SK-N-SH treated with all-trans-retinoic acid at 6 μM for 48 hours (cell line): ENCODE measurements around the gene MAP1B.

Source experiments
- ATAC-seq: fragments of 200-7000 bp; cut with Tn5 transposase; 3 replicates; pipeline ENCODE4 v1.9.1; 2020; ENCODE audit warnings: mild to moderate bottlenecking, moderate library complexity
- ARNTL ChIP-seq: fragments of 450-650 bp; formaldehyde crosslinking; IDR thresholded peaks from 2 replicates; pipeline ENCODE4 v1.5.0; 2020; ENCODE audit warnings: low read depth, mild to moderate bottlenecking, moderate library complexity, borderline replicate concordance
- CSDC2 ChIP-seq: fragments of 250-450 bp; sonication (Bioruptor Pico); IDR thresholded peaks from 2 replicates; pipeline ENCODE4 v1.5.0; 2020; ENCODE audit warnings: mild to moderate bottlenecking, moderate library complexity
- ESRRG ChIP-seq: fragments of 250-450 bp; sonication (Bioruptor Pico); IDR thresholded peaks from 2 replicates; pipeline ENCODE4 v1.6.1; 2021; ENCODE audit warnings: mild to moderate bottlenecking
- GLIS3 ChIP-seq: fragments of 250-450 bp; sonication (Bioruptor Pico); IDR thresholded peaks from 2 replicates; pipeline ENCODE4 v1.5.0; 2020; ENCODE audit warnings: mild to moderate bottlenecking, moderate library complexity
- ISL1 ChIP-seq: fragments of 250-450 bp; sonication (Bioruptor Pico); IDR thresholded peaks from 2 replicates; pipeline ENCODE4 v2.1.2; 2022; ENCODE audit warnings: mild to moderate bottlenecking, moderate library complexity
- PPARA ChIP-seq: fragments of 250-450 bp; sonication (Bioruptor Pico); IDR thresholded peaks from 2 replicates; pipeline ENCODE4 v1.5.0; 2020; ENCODE audit warnings: mild to moderate bottlenecking, borderline replicate concordance
- RARB ChIP-seq: fragments of 250-450 bp; sonication (Bioruptor Pico); IDR thresholded peaks from 2 replicates; pipeline ENCODE4 v1.8.0; 2021; ENCODE audit warnings: mild to moderate bottlenecking, moderate library complexity
- SNAI2 ChIP-seq: fragments of 250-450 bp; sonication (Bioruptor Pico); IDR thresholded peaks from 2 replicates; pipeline ENCODE4 v1.5.0; 2020; ENCODE audit warnings: mild to moderate bottlenecking, moderate library complexity
- TCF4 ChIP-seq: fragments of 250-450 bp; sonication (Bioruptor Pico); IDR thresholded peaks from 2 replicates; pipeline ENCODE4 v1.8.0; 2021; ENCODE audit warnings: mild to moderate bottlenecking, moderate library complexity, borderline replicate concordance
- TOX ChIP-seq: fragments of 250-450 bp; sonication (Bioruptor Pico); IDR thresholded peaks from 2 replicates; pipeline ENCODE4 v1.8.0; 2021; ENCODE audit warnings: mild to moderate bottlenecking, moderate library complexity, borderline replicate concordance
- ZC3H10 ChIP-seq: fragments of 250-450 bp; sonication (Bioruptor Pico); IDR thresholded peaks from 2 replicates; pipeline ENCODE4 v1.5.1; 2021; ENCODE audit warnings: mild to moderate bottlenecking, moderate library complexity
- ZFP3 ChIP-seq: fragments of 250-450 bp; sonication (Bioruptor Pico); IDR thresholded peaks from 2 replicates; pipeline ENCODE4 v1.5.0; 2020; ENCODE audit warnings: mild to moderate bottlenecking, moderate library complexity
- ZNF565 ChIP-seq: fragments of 450-650 bp; formaldehyde crosslinking; conservative IDR thresholded peaks from 2 replicates; pipeline ENCODE4 v1.5.0; 2020; ENCODE audit warnings: low read depth, mild to moderate bottlenecking, moderate library complexity
- ZNF70 ChIP-seq: fragments of 450-650 bp; formaldehyde crosslinking; IDR thresholded peaks from 2 replicates; pipeline ENCODE4 v1.5.0; 2020; ENCODE audit warnings: mild to moderate bottlenecking, moderate library complexity
- ZNF8 ChIP-seq: fragments of 450-650 bp; formaldehyde crosslinking; IDR thresholded peaks from 2 replicates; pipeline ENCODE4 v1.5.0; 2020; ENCODE audit warnings: mild to moderate bottlenecking, moderate library complexity
- TF ChIP-seq, protein P1 (sequence below): fragments of 250-450 bp; sonication (Bioruptor Pico); IDR thresholded peaks from 2 replicates; pipeline ENCODE4 v1.5.0; 2020; ENCODE audit warnings: mild to moderate bottlenecking, moderate library complexity
- TF ChIP-seq, protein P2 (sequence below): fragments of 250-450 bp; sonication (Bioruptor Pico); IDR thresholded peaks from 2 replicates; pipeline ENCODE4 v1.8.0; 2021; ENCODE audit warnings: low read depth, mild to moderate bottlenecking, moderate library complexity, borderline replicate concordance
- TF ChIP-seq, protein P3 (sequence below): fragments of 250-450 bp; sonication (Bioruptor Pico); IDR thresholded peaks from 2 replicates; pipeline ENCODE4 v1.5.1; 2021; ENCODE audit warnings: mild to moderate bottlenecking, moderate library complexity

Gene MAP1B

DNA sequence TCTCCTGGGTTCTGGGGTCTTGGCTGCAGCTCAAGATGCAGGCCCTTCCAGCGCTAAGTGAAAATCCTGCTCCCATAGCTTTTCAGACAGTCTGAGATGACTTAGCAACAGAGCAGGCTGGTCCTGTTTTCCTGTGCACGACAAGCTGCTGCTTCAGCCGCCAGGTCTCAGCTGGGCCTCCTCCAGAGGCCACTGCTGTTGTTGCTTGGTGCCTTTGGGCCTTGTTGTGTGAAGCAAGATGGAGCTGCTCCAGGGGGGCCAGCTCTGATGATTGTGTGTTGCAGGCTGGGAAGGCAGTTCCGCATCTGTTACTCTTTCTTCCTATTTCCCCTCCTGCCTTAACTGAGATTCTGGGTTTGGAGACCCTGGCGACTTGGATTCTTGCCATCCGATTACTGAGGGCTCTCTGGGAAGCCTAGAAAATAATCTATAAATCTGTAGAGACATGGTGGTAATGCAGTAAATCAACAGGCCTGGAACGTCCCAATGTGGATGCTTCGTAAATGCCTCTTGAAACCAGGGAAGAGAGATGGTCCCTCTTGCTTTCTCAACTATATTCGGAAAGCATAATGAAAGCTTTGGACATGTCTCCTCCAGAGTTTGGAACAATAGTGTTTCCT, 3.2 kb downstream of the MAP1B start:
- peak; percentile 2; the same call in 1 of the 3 replicates for ATAC-seq
- no peak for TF ChIP-seq ZNF565 (CRISPR knock-in tag)
- TF ChIP-seq ZNF70 (CRISPR knock-in tag) = peak; percentile 29; the same call in 1 of the 2 replicates
- TF ChIP-seq, all 23 proteins: peak for 1

DNA sequence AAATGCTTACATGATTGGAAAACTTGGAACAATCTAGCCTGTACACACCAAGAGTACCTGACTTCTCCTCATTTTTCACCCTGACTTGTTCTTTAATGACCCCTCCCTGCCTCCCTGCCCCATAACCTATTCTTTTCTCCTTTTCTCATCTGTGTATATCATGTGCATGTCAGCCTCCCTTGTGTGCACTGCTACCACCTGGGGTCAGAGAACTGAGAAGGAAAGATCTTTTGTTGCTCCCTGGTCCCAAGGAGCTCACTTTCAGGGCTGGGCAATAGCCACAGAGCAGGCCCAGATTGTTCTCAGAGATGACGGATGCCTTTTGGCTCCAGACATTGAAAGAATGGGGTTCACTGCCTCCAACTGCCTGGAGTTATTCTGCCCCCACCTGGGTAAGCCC, 5.1 kb downstream of the MAP1B start:
- ATAC-seq = no peak
- no peak for TF ChIP-seq ISL1 (CRISPR knock-in tag)
- no peak for TF ChIP-seq RARB (CRISPR knock-in tag)
- TF ChIP-seq ARNTL (CRISPR knock-in tag) = no peak
- no peak for TF ChIP-seq ZC3H10 (CRISPR knock-in tag)
- no peak for TF ChIP-seq GLIS3
- TF ChIP-seq, protein P1, sequence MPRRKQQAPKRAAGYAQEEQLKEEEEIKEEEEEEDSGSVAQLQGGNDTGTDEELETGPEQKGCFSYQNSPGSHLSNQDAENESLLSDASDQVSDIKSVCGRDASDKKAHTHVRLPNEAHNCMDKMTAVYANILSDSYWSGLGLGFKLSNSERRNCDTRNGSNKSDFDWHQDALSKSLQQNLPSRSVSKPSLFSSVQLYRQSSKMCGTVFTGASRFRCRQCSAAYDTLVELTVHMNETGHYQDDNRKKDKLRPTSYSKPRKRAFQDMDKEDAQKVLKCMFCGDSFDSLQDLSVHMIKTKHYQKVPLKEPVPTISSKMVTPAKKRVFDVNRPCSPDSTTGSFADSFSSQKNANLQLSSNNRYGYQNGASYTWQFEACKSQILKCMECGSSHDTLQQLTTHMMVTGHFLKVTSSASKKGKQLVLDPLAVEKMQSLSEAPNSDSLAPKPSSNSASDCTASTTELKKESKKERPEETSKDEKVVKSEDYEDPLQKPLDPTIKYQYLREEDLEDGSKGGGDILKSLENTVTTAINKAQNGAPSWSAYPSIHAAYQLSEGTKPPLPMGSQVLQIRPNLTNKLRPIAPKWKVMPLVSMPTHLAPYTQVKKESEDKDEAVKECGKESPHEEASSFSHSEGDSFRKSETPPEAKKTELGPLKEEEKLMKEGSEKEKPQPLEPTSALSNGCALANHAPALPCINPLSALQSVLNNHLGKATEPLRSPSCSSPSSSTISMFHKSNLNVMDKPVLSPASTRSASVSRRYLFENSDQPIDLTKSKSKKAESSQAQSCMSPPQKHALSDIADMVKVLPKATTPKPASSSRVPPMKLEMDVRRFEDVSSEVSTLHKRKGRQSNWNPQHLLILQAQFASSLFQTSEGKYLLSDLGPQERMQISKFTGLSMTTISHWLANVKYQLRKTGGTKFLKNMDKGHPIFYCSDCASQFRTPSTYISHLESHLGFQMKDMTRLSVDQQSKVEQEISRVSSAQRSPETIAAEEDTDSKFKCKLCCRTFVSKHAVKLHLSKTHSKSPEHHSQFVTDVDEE (CRISPR knock-in tag) = no peak
- no peak for TF ChIP-seq ZNF8 (CRISPR knock-in tag)
- no peak for TF ChIP-seq PPARA (CRISPR knock-in tag)
- TF ChIP-seq TCF4 = no peak
- TF ChIP-seq, all 23 proteins: peak for 0

DNA sequence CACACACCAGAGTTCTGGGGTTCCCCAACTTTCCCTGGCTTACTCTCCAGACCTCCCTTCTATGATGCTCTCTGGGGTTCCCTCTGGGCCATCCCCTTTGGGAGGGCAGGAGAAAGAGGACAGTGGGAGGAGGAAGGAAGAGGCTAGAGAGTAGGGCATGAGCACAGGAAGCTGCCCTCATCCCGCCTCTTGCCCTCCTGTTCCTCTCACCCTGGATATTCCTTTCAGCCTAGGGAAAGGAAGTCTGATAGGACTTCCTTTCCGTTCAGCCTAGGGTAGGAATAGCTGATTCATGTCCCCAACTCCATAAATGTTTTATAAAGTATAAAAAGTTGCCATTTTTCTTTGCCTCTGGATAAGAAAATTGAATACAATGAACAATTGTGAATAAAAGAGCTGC, 7.4 kb downstream of the MAP1B start:
- TF ChIP-seq ESRRG (CRISPR knock-in tag) (no peak), ZFP3 (no peak), TOX (CRISPR knock-in tag) (no peak), SNAI2 (CRISPR knock-in tag) (no peak), ZNF70 (CRISPR knock-in tag) (no peak)
- TF ChIP-seq, protein P2, sequence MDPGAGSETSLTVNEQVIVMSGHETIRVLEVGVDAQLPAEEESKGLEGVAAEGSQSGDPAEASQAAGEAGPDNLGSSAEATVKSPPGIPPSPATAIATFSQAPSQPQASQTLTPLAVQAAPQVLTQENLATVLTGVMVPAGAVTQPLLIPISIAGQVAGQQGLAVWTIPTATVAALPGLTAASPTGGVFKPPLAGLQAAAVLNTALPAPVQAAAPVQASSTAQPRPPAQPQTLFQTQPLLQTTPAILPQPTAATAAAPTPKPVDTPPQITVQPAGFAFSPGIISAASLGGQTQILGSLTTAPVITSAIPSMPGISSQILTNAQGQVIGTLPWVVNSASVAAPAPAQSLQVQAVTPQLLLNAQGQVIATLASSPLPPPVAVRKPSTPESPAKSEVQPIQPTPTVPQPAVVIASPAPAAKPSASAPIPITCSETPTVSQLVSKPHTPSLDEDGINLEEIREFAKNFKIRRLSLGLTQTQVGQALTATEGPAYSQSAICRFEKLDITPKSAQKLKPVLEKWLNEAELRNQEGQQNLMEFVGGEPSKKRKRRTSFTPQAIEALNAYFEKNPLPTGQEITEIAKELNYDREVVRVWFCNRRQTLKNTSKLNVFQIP (CRISPR knock-in tag) = no peak
- TF ChIP-seq, protein P3, sequence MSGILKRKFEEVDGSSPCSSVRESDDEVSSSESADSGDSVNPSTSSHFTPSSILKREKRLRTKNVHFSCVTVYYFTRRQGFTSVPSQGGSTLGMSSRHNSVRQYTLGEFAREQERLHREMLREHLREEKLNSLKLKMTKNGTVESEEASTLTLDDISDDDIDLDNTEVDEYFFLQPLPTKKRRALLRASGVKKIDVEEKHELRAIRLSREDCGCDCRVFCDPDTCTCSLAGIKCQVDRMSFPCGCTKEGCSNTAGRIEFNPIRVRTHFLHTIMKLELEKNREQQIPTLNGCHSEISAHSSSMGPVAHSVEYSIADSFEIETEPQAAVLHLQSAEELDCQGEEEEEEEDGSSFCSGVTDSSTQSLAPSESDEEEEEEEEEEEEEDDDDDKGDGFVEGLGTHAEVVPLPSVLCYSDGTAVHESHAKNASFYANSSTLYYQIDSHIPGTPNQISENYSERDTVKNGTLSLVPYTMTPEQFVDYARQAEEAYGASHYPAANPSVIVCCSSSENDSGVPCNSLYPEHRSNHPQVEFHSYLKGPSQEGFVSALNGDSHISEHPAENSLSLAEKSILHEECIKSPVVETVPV (CRISPR knock-in tag) = no peak
- TF ChIP-seq, protein P1 (CRISPR knock-in tag) = no peak
- ATAC-seq = no peak

DNA sequence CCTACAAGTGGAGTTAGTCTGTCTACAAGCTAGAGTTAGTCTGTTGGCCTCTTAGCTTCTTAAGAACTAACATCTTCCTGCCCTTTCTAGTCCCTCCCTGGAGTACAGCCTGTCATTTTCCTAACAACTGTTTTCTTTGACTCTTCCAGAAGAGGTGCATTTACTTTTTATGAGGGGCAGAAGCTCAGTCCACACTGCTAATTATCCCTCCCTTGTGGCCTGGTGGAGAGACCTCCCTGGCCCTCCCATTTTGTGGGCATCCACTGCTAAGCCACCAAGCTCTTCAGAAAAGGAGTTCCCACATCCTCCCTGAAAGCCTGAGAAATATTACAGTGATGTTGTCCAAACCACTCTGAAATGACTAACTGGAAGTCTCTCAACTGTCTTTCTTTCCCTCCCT, 8.0 kb downstream of the MAP1B start:
- TF ChIP-seq ZC3H10 (CRISPR knock-in tag) = no peak
- TF ChIP-seq ZNF70 (CRISPR knock-in tag) = no peak
- no peak for TF ChIP-seq CSDC2
- TF ChIP-seq PPARA (CRISPR knock-in tag) = no peak
- TF ChIP-seq ISL1 (CRISPR knock-in tag) = no peak
- TF ChIP-seq ESRRG (CRISPR knock-in tag) = no peak
- TF ChIP-seq RARB (CRISPR knock-in tag) = no peak
- TF ChIP-seq, protein P1 (CRISPR knock-in tag) = no peak
- no peak for TF ChIP-seq ZNF8 (CRISPR knock-in tag)
- TF ChIP-seq, all 23 proteins: peak for 0
- no peak for ATAC-seq
